ENCODE results near the gene C5orf52. TPM values are rescaled to one million over a fixed set of nuclear protein-coding genes. Genes with fewer than 3 reads are reported as not detected.
"Not testable (repeated sequence)": the region's sequence is repeated elsewhere in the genome, so short reads cannot be mapped to it uniquely, and the experiment has no call there.

The C5orf52 gene
- total and polyA plus RNA-seq, 2 experiments from 2014 or later: not detected

DNA sequence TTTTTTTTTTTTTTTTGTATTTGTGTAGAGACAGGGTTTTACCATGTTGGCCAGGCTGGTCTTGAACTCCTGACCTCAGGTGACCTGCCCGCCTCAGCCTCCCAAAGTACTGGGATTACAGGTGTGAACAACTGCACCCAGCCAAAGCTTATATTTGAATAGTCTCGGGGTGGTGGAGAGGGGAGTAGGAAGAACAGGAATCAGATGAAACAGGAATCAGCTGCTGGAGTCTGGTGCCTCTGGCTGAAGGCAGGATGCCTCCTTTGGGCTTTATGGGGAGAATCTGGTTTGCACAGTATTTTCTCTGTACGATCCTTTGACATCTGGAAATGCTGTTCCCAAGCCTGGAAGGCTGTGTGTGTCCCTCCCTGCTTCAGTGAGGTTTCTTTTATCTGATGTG is 10.9 kb downstream of the C5orf52 start (continued):
- TF ChIP-seq CTCF (conservative IDR thresholded peaks at IDR 0.05; ENCODE audit: low read depth in 2 of 2): no peak
- no peak for TF ChIP-seq ETS1 (IDR thresholded peaks at IDR 0.05)
- no peak for TF ChIP-seq EZH2 (IDR thresholded peaks at IDR 0.05; ENCODE audit: low read depth, unreplicated experiment)
- TF ChIP-seq REST (IDR thresholded peaks at IDR 0.05; ENCODE audit: unreplicated experiment): no peak
- TF ChIP-seq NANOG (IDR thresholded peaks at IDR 0.05; ENCODE audit: borderline replicate concordance): no peak
- no peak for TF ChIP-seq EZH2phosphoT487 (IDR thresholded peaks at IDR 0.05; ENCODE audit: unreplicated experiment)
- no peak for TF ChIP-seq CREB1 (CRISPR knock-in tag; IDR thresholded peaks at IDR 0.05; ENCODE audit: low read depth)
- TF ChIP-seq POLR2AphosphoS5 (IDR thresholded peaks at IDR 0.05; ENCODE audit: low read depth): no peak
- no peak for TF ChIP-seq ZNF114 (CRISPR knock-in tag; IDR thresholded peaks at IDR 0.05)
- no peak for TF ChIP-seq JUNB (IDR thresholded peaks at IDR 0.05; ENCODE audit: unreplicated experiment)

DNA sequence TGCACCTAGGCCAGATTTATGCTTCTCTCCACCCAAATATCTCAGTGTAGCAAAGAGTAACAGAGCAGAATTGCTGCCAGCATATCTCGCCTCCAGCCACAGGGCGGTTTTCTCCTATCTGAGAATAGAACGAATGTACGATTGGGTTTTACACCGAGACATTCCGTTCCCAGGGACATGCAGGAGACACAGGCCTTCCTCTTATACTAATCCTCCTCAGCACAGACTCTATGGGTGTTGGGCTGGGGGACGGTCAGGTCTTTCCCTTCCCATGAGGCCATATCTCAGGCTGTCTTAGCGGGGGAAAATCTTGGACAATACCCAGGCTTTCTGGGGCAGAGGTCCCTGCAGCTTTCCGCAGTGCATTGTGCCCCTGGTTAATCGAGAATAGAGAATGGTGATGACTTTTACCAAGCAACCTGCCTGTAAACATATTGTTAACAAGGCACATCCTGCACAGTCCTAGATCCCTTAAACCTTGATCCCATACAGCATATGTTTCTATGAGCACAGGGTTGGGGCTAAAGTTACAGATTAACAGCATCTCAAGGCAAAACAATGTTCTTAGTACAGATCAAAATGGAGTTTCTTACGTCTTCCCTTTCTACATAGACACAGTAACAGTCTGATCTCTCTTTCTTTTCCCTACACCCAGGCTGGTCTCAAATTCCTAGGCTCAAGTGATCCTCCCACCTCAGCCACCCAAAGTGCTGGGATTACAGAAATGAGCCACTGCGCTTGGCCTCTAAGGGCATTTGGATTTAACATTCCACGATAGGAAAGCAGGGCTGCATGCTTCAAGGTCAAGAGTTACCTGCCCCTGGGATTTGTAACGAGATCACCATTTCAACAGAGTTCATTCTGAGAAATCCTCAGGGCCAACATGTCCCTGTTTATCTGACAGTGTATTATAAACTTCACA is 15.2 kb downstream of the C5orf52 start:
- ATAC-seq; H3K79me2 ChIP-seq (replicated peaks; ENCODE audit: insufficient read depth); H3K9me3 Mint-ChIP-seq; H3K4me1 Mint-ChIP-seq; H3K9me2 ChIP-seq (ENCODE audit: insufficient read depth); DNase-seq (ENCODE audit: low spot score); H3K27ac Mint-ChIP-seq; H3K4me1 ChIP-seq (ENCODE audit: insufficient read depth); H3K27me3 ChIP-seq (ENCODE audit: insufficient read depth); H3K4me3 Mint-ChIP-seq; H3K36me3 ChIP-seq (ENCODE audit: insufficient read depth); H3K36me3 Mint-ChIP-seq (ENCODE audit: low read depth); H3F3A ChIP-seq (replicated peaks; ENCODE audit: low read depth); H3K4me2 ChIP-seq; H3K27me3 Mint-ChIP-seq (ENCODE audit: insufficient read depth, low read depth, poor library complexity); H3K27ac ChIP-seq (ENCODE audit: low read depth); H4K20me1 ChIP-seq (replicated peaks; ENCODE audit: insufficient read depth); H3K4me3 ChIP-seq: not testable (repeated sequence)
- peak overlapping the region; percentile 38; the same call in 1 of the 2 replicates for H2AFZ ChIP-seq

Measured in GM23338 (cell line).